ENCODE measurements around the gene STAB2. TPM values are rescaled to one million over a fixed set of nuclear protein-coding genes. Genes with fewer than 3 reads are reported as not detected.

The STAB2 gene
- total and polyA plus RNA-seq, 4 experiments from 2014 or later, result not detected

GRCh38 chr12:103755425-103755824 is 168.4 kb downstream of the STAB2 start:
- ChIA-PET CTCF (ENCODE audit: partially characterized antibody) (no interaction called here), POLR2A (ENCODE audit: partially characterized antibody) (no interaction called here)
- H3K4me1 ChIP-seq (ENCODE audit: insufficient read depth, low read length), result no peaks in the 10 kb centered on the region
- intact Hi-C loops (cut with micrococcal nuclease), result no loop called here
- H3K9me3 ChIP-seq (ENCODE audit: control insufficient read depth in 1 of 2, low read length in 2 of 2), result no peaks in the 10 kb centered on the region
- no peak overlapping the region for H3K4me3 ChIP-seq (ENCODE audit: low read length in 2 of 2)
- H3K27ac ChIP-seq (ENCODE audit: low read depth, low read length), result no peak overlapping the region
- no peaks in the 10 kb centered on the region for H3K36me3 Mint-ChIP-seq
- no peak for DNase-seq
- H3K27ac Mint-ChIP-seq, result no peak overlapping the region
- H3K4me3 Mint-ChIP-seq, result no peak overlapping the region
- no peaks in the 10 kb centered on the region for H3K9me3 Mint-ChIP-seq
- no peaks in the 10 kb centered on the region for H3K36me3 ChIP-seq (ENCODE audit: insufficient read depth, low read length)
- no peaks in the 10 kb centered on the region for H3K27me3 ChIP-seq (ENCODE audit: insufficient read depth, low read length)
- H3K27me3 Mint-ChIP-seq, result peaks cover 1 to 3% of the 10 kb centered on the region in 2 donors
- H3K4me1 Mint-ChIP-seq, result no peaks in the 10 kb centered on the region

DNA sequence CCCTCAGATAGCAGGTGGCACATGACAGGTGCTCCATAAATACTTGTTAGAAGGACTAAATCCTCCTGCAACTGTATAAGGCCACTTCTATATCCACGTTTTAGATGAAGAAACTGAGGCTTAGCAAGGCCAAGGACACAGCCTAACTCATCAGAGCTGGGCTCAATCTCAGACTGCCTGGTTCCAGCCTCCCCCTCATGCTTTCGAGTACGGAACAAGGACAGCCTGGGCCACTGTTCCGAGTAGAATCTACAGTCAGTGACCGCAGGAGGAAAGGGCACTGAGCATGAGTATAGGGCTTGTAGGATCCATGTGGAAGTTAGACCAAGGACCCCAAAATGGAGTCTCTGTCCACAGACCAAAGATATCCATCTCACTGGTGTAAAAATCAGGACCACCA is 169.4 kb downstream of the STAB2 start:
- DNase-seq, result no peak
- no peak overlapping the region for H3K4me3 ChIP-seq (ENCODE audit: low read length in 2 of 2)
- Mint-ChIP-seq H3K4me1 (no peaks in the 10 kb centered on the region), H3K9me3 (no peaks in the 10 kb centered on the region), H3K27me3 (peaks cover 0 to 3% of the 10 kb centered on the region in 2 donors), H3K4me3 (no peak overlapping the region), H3K36me3 (no peaks in the 10 kb centered on the region), H3K27ac (no peak overlapping the region)
- H3K9me3 ChIP-seq (ENCODE audit: control insufficient read depth in 1 of 2, low read length in 2 of 2), result no peaks in the 10 kb centered on the region
- no peaks in the 10 kb centered on the region for H3K36me3 ChIP-seq (ENCODE audit: insufficient read depth, low read length)
- POLR2A ChIA-PET (ENCODE audit: partially characterized antibody), result no interaction called here
- no peaks in the 10 kb centered on the region for H3K27me3 ChIP-seq (ENCODE audit: insufficient read depth, low read length)
- intact Hi-C loops (cut with micrococcal nuclease), result no loop called here
- CTCF ChIA-PET (ENCODE audit: partially characterized antibody), result no interaction called here
- no peaks in the 10 kb centered on the region for H3K4me1 ChIP-seq (ENCODE audit: insufficient read depth, low read length)
- no peak overlapping the region for H3K27ac ChIP-seq (ENCODE audit: low read depth, low read length)

GRCh38 chr12:103757248-103757647 is 170.2 kb downstream of the STAB2 start:
- Mint-ChIP-seq H3K4me1 (no peaks in the 10 kb centered on the region), H3K4me3 (no peak overlapping the region), H3K27me3 (no peaks in the 10 kb centered on the region), H3K27ac (no peak overlapping the region), H3K36me3 (no peaks in the 10 kb centered on the region), H3K9me3 (no peaks in the 10 kb centered on the region)
- Histone ChIP-seq H3K36me3 (ENCODE audit: insufficient read depth, low read length) (no peaks in the 10 kb centered on the region), H3K27ac (ENCODE audit: low read depth, low read length) (no peak overlapping the region), H3K4me3 (ENCODE audit: low read length in 2 of 2) (no peak overlapping the region), H3K4me1 (ENCODE audit: insufficient read depth, low read length) (no peaks in the 10 kb centered on the region), H3K9me3 (ENCODE audit: control insufficient read depth in 1 of 2, low read length in 2 of 2) (no peaks in the 10 kb centered on the region), H3K27me3 (ENCODE audit: insufficient read depth, low read length) (no peaks in the 10 kb centered on the region)
- DNase-seq, result no peak
- intact Hi-C loops (cut with micrococcal nuclease), result no loop called here
- CTCF ChIA-PET (ENCODE audit: partially characterized antibody), result no interaction called here
- POLR2A ChIA-PET (ENCODE audit: partially characterized antibody), result no interaction called here

GRCh38 chr12:103758310-103759089 is 171.4 kb downstream of the STAB2 start:
- Mint-ChIP-seq H3K4me1 (no peaks in the 10 kb centered on the region), H3K27ac (no peak overlapping the region), H3K4me3 (no peak overlapping the region), H3K9me3 (no peaks in the 10 kb centered on the region), H3K36me3 (peaks cover 5 to 7% of the 10 kb centered on the region in 2 donors), H3K27me3 (no peaks in the 10 kb centered on the region)
- Histone ChIP-seq H3K36me3 (ENCODE audit: insufficient read depth, low read length) (no peaks in the 10 kb centered on the region), H3K4me1 (ENCODE audit: insufficient read depth, low read length) (no peaks in the 10 kb centered on the region), H3K27ac (ENCODE audit: low read depth, low read length) (no peak overlapping the region), H3K9me3 (ENCODE audit: control insufficient read depth in 1 of 2, low read length in 2 of 2) (no peaks in the 10 kb centered on the region), H3K27me3 (ENCODE audit: insufficient read depth, low read length) (no peaks in the 10 kb centered on the region), H3K4me3 (ENCODE audit: low read length in 2 of 2) (no peak overlapping the region)
- ChIA-PET CTCF (ENCODE audit: partially characterized antibody) (no interaction called here), POLR2A (ENCODE audit: partially characterized antibody) (no interaction called here)
- no peak for DNase-seq
- intact Hi-C loops (cut with micrococcal nuclease), result no loop called here

GRCh38 chr12:103762473-103762872 is 175.4 kb downstream of the STAB2 start:
- CTCF ChIA-PET (ENCODE audit: partially characterized antibody), result no interaction called here
- H3K9me3 Mint-ChIP-seq, result no peaks in the 10 kb centered on the region

DNA sequence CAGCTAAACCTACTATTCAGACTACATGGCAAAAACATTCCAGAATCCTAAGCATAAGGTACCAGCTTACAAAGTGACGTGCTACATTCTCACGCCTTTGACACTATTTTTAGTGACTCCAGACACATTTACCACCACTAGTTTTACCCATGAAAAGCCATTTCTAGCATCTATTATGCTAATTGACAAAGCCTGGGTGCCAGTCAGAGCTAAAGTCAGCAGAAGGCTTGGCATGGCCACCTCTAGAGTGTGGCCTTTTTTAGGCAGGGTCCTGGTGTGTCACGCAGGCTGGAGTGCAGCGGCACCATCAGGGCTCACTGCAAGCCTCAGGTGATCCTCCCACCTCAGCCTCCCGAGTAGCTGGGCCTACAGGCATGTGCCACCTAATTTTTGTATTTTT is 178.2 kb downstream of the STAB2 start:
- Histone ChIP-seq H3K36me3 (ENCODE audit: insufficient read depth, low read length) (no peaks in the 10 kb centered on the region), H3K4me1 (ENCODE audit: insufficient read depth, low read length) (no peaks in the 10 kb centered on the region), H3K9me3 (ENCODE audit: control insufficient read depth in 1 of 2, low read length in 2 of 2) (no peaks in the 10 kb centered on the region), H3K27ac (ENCODE audit: low read depth, low read length) (no peak overlapping the region), H3K27me3 (ENCODE audit: insufficient read depth, low read length) (no peaks in the 10 kb centered on the region), H3K4me3 (ENCODE audit: low read length in 2 of 2) (no peak overlapping the region)
- ChIA-PET POLR2A (ENCODE audit: partially characterized antibody) (no interaction called here), CTCF (ENCODE audit: partially characterized antibody) (no interaction called here)
- Mint-ChIP-seq H3K27me3 (no peaks in the 10 kb centered on the region), H3K36me3 (peaks cover 13 to 26% of the 10 kb centered on the region in 2 donors), H3K9me3 (no peaks in the 10 kb centered on the region), H3K27ac (no peak overlapping the region), H3K4me3 (no peak overlapping the region), H3K4me1 (no peaks in the 10 kb centered on the region)
- intact Hi-C loops (cut with micrococcal nuclease), result no loop called here
- no peak for DNase-seq

More at GRCh38 chr12:103762473-103762872, 175.4 kb downstream of the STAB2 start:
- no peak for DNase-seq
- Histone ChIP-seq H3K36me3 (ENCODE audit: insufficient read depth, low read length) (no peaks in the 10 kb centered on the region), H3K9me3 (ENCODE audit: control insufficient read depth in 1 of 2, low read length in 2 of 2) (no peaks in the 10 kb centered on the region), H3K4me1 (ENCODE audit: insufficient read depth, low read length) (no peaks in the 10 kb centered on the region), H3K4me3 (ENCODE audit: low read length in 2 of 2) (no peak overlapping the region), H3K27ac (ENCODE audit: low read depth, low read length) (no peak overlapping the region), H3K27me3 (ENCODE audit: insufficient read depth, low read length) (no peaks in the 10 kb centered on the region)
- Mint-ChIP-seq H3K27ac (no peak overlapping the region), H3K4me1 (no peaks in the 10 kb centered on the region), H3K4me3 (no peak overlapping the region), H3K27me3 (no peaks in the 10 kb centered on the region), H3K36me3 (peaks cover 10 to 26% of the 10 kb centered on the region in 2 donors)
- intact Hi-C loops (cut with micrococcal nuclease), result no loop called here
- POLR2A ChIA-PET (ENCODE audit: partially characterized antibody), result no interaction called here

DNA sequence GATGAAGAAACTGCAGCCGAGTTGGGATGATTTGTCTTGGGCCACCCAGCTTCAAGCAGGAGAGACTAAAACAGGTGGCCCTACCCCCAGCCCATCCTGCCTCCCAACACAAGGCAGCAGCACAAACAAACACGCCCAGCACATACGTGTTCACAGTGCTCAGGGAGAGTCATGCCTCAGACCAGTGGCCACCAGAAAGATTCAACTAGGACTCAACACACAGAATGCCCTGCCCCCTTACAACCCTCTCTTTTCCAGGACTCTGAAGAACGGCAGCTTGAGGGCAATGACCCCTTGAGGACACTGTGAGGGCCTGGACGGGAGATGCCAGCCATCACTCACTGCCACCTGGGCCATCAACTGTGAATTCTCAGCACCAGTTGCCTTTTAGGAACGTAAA is 179.0 kb downstream of the STAB2 start:
- H3K36me3 ChIP-seq (ENCODE audit: insufficient read depth, low read length), result no peaks in the 10 kb centered on the region
- peak overlapping the region in 1 of 7 donors; percentile 68 for H3K27ac Mint-ChIP-seq
- H3K27ac ChIP-seq (ENCODE audit: low read depth, low read length), result no peak overlapping the region
- no peaks in the 10 kb centered on the region for H3K27me3 Mint-ChIP-seq
- ChIA-PET POLR2A (ENCODE audit: partially characterized antibody) (no interaction called here), CTCF (ENCODE audit: partially characterized antibody) (no interaction called here)
- H3K9me3 ChIP-seq (ENCODE audit: control insufficient read depth in 1 of 2, low read length in 2 of 2), result no peaks in the 10 kb centered on the region
- H3K4me3 ChIP-seq (ENCODE audit: low read length in 2 of 2), result no peak overlapping the region
- no peak overlapping the region for H3K4me3 Mint-ChIP-seq
- H3K27me3 ChIP-seq (ENCODE audit: insufficient read depth, low read length), result no peaks in the 10 kb centered on the region
- H3K4me1 Mint-ChIP-seq, result no peaks in the 10 kb centered on the region
- no peaks in the 10 kb centered on the region for H3K4me1 ChIP-seq (ENCODE audit: insufficient read depth, low read length)
- peaks cover 13 to 26% of the 10 kb centered on the region in 2 donors for H3K36me3 Mint-ChIP-seq
- DNase-seq, result no peak
- intact Hi-C loops (cut with micrococcal nuclease), result no loop called here
- no peaks in the 10 kb centered on the region for H3K9me3 Mint-ChIP-seq
